Neuronal stem cell (in vitro differentiated cells): ENCODE measurements around the gene NOLC1.
"Not testable (repeated sequence)": the region's sequence is repeated elsewhere in the genome, so short reads cannot be mapped to it uniquely, and the experiment has no call there.

Source experiments
- DNase-seq: peaks from one replicate; pipeline ENCODE4 v3.0.0-alpha.2; 2013; ENCODE audit warnings: low spot score
- H2AFZ ChIP-seq: one replicate; pipeline ENCODE4 v1.6.1; 2013; ENCODE audit warnings: mild to moderate bottlenecking, low read length, inconsistent platforms
- H2AK5ac ChIP-seq: 2 replicates; pipeline ENCODE4 v1.6.1; 2013; ENCODE audit warnings: low read depth, mild to moderate bottlenecking, inconsistent platforms, low read length, moderate library complexity, mixed read lengths
- H2BK120ac ChIP-seq: 2 replicates; pipeline ENCODE4 v1.6.1; 2013; ENCODE audit warnings: low read depth, mild to moderate bottlenecking, inconsistent platforms, low read length, moderate library complexity, mixed read lengths
- H2BK12ac ChIP-seq: one replicate; pipeline ENCODE4 v1.6.1; 2013; ENCODE audit warnings: low read length, inconsistent platforms
- H2BK15ac ChIP-seq: 2 replicates; pipeline ENCODE4 v1.6.1; 2013; ENCODE audit warnings: mild to moderate bottlenecking, low read length, inconsistent platforms, mixed read lengths
- H2BK5ac ChIP-seq: one replicate; pipeline ENCODE4 v1.6.1; 2013; ENCODE audit warnings: inconsistent platforms, mild to moderate bottlenecking, low read length, moderate library complexity
- H3K14ac ChIP-seq: one replicate; pipeline ENCODE4 v1.6.1; 2013; ENCODE audit warnings: low read length, inconsistent platforms
- H3K18ac ChIP-seq: 2 replicates; pipeline ENCODE4 v1.6.1; 2013; ENCODE audit warnings: low read length, inconsistent platforms
- H3K23ac ChIP-seq: 2 replicates; pipeline ENCODE4 v1.6.1; 2013; ENCODE audit warnings: low read depth, mild to moderate bottlenecking, mixed read lengths, low read length, inconsistent platforms; ENCODE audit not compliant: poor library complexity
- H3K27ac ChIP-seq: replicated peaks from 3 replicates; pipeline ENCODE4 v1.5.1; 2013; ENCODE audit warnings: low read length, inconsistent platforms
- H3K27me3 ChIP-seq, 3 experiments: 2 replicates each; pipeline ENCODE4 v1.6.1; 2013; ENCODE audit warnings: low read length in 3 of 3, mild to moderate bottlenecking in 2 of 3, inconsistent platforms in 1 of 3, low read depth in 1 of 3, mixed read lengths in 1 of 3, moderate library complexity in 1 of 3; ENCODE audit not compliant: control insufficient read depth in 3 of 3, insufficient read depth in 3 of 3
- H3K36me3 ChIP-seq, 2 donors: replicated peaks in 1 of 2; 2 replicates each; pipeline ENCODE4 v1.6.1; 2013; ENCODE audit warnings: low read length in 2 of 2; ENCODE audit not compliant: control insufficient read depth in 2 of 2, insufficient read depth in 2 of 2
- H3K4ac ChIP-seq: 2 replicates; pipeline ENCODE4 v1.6.1; 2013; ENCODE audit warnings: inconsistent platforms, mild to moderate bottlenecking, low read length, moderate library complexity
- H3K4me1 ChIP-seq, 2 donors: 1 replicate in 1 of 2; 2 replicates in 1 of 2; pipeline ENCODE4 v1.6.1; 2013; ENCODE audit warnings: low read length in 2 of 2, low read depth in 1 of 2; ENCODE audit not compliant: control insufficient read depth in 2 of 2, insufficient read depth in 1 of 2
- H3K4me2 ChIP-seq: one replicate; pipeline ENCODE4 v1.6.1; 2013; ENCODE audit warnings: mild to moderate bottlenecking, low read length, inconsistent platforms; ENCODE audit not compliant: insufficient read depth, poor library complexity, severe bottlenecking
- H3K4me3 ChIP-seq, 2 donors: 2 replicates each; pipeline ENCODE4 v1.5.1; 2013; ENCODE audit warnings: low read length in 2 of 2, mild to moderate bottlenecking in 2 of 2, inconsistent platforms in 1 of 2, moderate library complexity in 1 of 2
- H3K79me1 ChIP-seq: one replicate; pipeline ENCODE4 v1.6.1; 2013; ENCODE audit warnings: low read depth, mild to moderate bottlenecking, inconsistent platforms, low read length, moderate library complexity
- H3K9ac ChIP-seq: one replicate; pipeline ENCODE4 v1.6.1; 2013; ENCODE audit warnings: mild to moderate bottlenecking, low read depth, low read length, inconsistent platforms; ENCODE audit not compliant: poor library complexity
- H3K9me3 ChIP-seq, 2 donors: replicated peaks in 1 of 2; 2 replicates each; pipeline versions ENCODE3 to v1.6.1; 2013; ENCODE audit warnings: low read length in 2 of 2, mild to moderate bottlenecking in 2 of 2, inconsistent platforms in 1 of 2, low read depth in 1 of 2, mixed read lengths in 1 of 2, moderate library complexity in 1 of 2; ENCODE audit not compliant: control insufficient read depth in 2 of 2, insufficient read depth in 1 of 2
- H4K8ac ChIP-seq: one replicate; pipeline ENCODE4 v1.6.1; 2013; ENCODE audit warnings: low read depth, mild to moderate bottlenecking, inconsistent platforms, low read length, moderate library complexity
- H4K91ac ChIP-seq: one replicate; pipeline ENCODE4 v1.6.1; 2013; ENCODE audit warnings: low read length, low read depth, mild to moderate bottlenecking, inconsistent platforms; ENCODE audit not compliant: poor library complexity
- WGBS, 2 donors: extraction: QIAGEN DNeasy Blood & Tissue Kit; methylation state at CpG; one replicate each; pipeline ENCODE4 v1.1.7; 2013; ENCODE audit warnings: missing lambda C conversion rate in 2 of 2, mixed read lengths in 1 of 2; ENCODE audit not compliant: insufficient read length in 2 of 2, insufficient replicate concordance in 1 of 2; ENCODE audit errors: extremely low coverage in 2 of 2; 5-methylcytosine and 5-hydroxymethylcytosine counted together

The NOLC1 gene

GRCh38 chr10:102188298-102188940, 36.2 kb downstream of the NOLC1 start:
- no peaks in the 10 kb centered on the region for H3K36me3 ChIP-seq
- H3K9ac ChIP-seq = no peak overlapping the region
- peak overlapping the region; percentile 69 for H3K23ac ChIP-seq
- H3K4me2 ChIP-seq = no peak overlapping the region
- no peaks in the 10 kb centered on the region for H3K79me1 ChIP-seq
- no peak overlapping the region for H2AFZ ChIP-seq
- no peak overlapping the region for H2AK5ac ChIP-seq
- H4K8ac ChIP-seq = no peak overlapping the region
- H3K27ac ChIP-seq = no peak overlapping the region
- no peak overlapping the region for H2BK120ac ChIP-seq
- H2BK15ac ChIP-seq = peak overlapping the region; percentile 52
- H3K18ac ChIP-seq = peak overlapping the region; percentile 58
- H3K14ac ChIP-seq = no peak overlapping the region
- no peak overlapping the region for H3K4ac ChIP-seq
- no peaks in the 10 kb centered on the region for H3K4me1 ChIP-seq
- no peak overlapping the region for H4K91ac ChIP-seq
- no peaks in the 10 kb centered on the region for H3K27me3 ChIP-seq
- DNase-seq = no peak
- peak overlapping the region; percentile 34 for H2BK12ac ChIP-seq
- peaks cover 12 to 24% of the 10 kb centered on the region in 2 donors for H3K9me3 ChIP-seq
- no peak overlapping the region for H3K4me3 ChIP-seq
- no CpG with 5 or more reads among the region's 3 CpGs for WGBS, 2 donors
- peak overlapping the region; percentile 77 for H2BK5ac ChIP-seq

GRCh38 chr10:102188941-102189898, 37.0 kb downstream of the NOLC1 start:
- peak overlapping the region; percentile 52 for H2BK15ac ChIP-seq
- not testable (repeated sequence) for H3K36me3 ChIP-seq, H3K4me3 ChIP-seq, H3K27ac ChIP-seq, H2AFZ ChIP-seq, H3K79me1 ChIP-seq, DNase-seq, H2BK12ac ChIP-seq, H3K14ac ChIP-seq, H3K4me1 ChIP-seq, H3K4ac ChIP-seq, H2BK120ac ChIP-seq, H3K4me2 ChIP-seq, H3K27me3 ChIP-seq, H4K91ac ChIP-seq, H2AK5ac ChIP-seq, H3K23ac ChIP-seq, H4K8ac ChIP-seq
- H3K9me3 ChIP-seq = peaks cover 12 to 24% of the 10 kb centered on the region in 2 donors
- WGBS, 2 donors = no CpG with 5 or more reads among the region's 7 CpGs
- H3K9ac ChIP-seq = peak overlapping the region; percentile 56
- H2BK5ac ChIP-seq = peak overlapping the region; percentile 77
- H3K18ac ChIP-seq = peak overlapping the region; percentile 24

GRCh38 chr10:102191956-102192355, 39.8 kb downstream of the NOLC1 start:
- no peak overlapping the region for H3K23ac ChIP-seq
- no peak overlapping the region for H3K18ac ChIP-seq
- no peak overlapping the region for H2AFZ ChIP-seq
- H3K79me1 ChIP-seq = no peaks in the 10 kb centered on the region
- no peaks in the 10 kb centered on the region for H3K4me1 ChIP-seq
- no peak overlapping the region for H2BK12ac ChIP-seq
- peaks cover 0 to 2% (median 0%) of the 10 kb centered on the region in 3 experiments for H3K27me3 ChIP-seq
- peaks cover 13 to 21% of the 10 kb centered on the region in 2 donors for H3K9me3 ChIP-seq
- H4K8ac ChIP-seq = no peak overlapping the region
- H3K14ac ChIP-seq = no peak overlapping the region
- no CpG with 5 or more reads among the region's 7 CpGs for WGBS, 2 donors
- H4K91ac ChIP-seq = no peak overlapping the region
- H3K36me3 ChIP-seq = no peaks in the 10 kb centered on the region
- H2BK5ac ChIP-seq = no peak overlapping the region
- H3K4me2 ChIP-seq = no peak overlapping the region
- no peak overlapping the region for H2BK120ac ChIP-seq
- no peak overlapping the region for H3K9ac ChIP-seq
- H2AK5ac ChIP-seq = no peak overlapping the region
- H3K27ac ChIP-seq = no peak overlapping the region
- no peak overlapping the region for H2BK15ac ChIP-seq
- no peak for DNase-seq
- H3K4me3 ChIP-seq = no peak overlapping the region
- H3K4ac ChIP-seq = no peak overlapping the region

GRCh38 chr10:102195296-102195870, 43.2 kb downstream of the NOLC1 start:
- Histone ChIP-seq H2BK12ac (no peak overlapping the region), H4K91ac (no peak overlapping the region), H2BK120ac (no peak overlapping the region), H3K4me1 (no peaks in the 10 kb centered on the region), H3K4ac (no peak overlapping the region), H3K9me3 (peaks cover 6 to 14% of the 10 kb centered on the region in 2 donors), H3K4me2 (no peak overlapping the region), H2AFZ (no peak overlapping the region), H3K79me1 (no peaks in the 10 kb centered on the region), H2AK5ac (no peak overlapping the region), H3K36me3 (no peaks in the 10 kb centered on the region), H3K27ac (no peak overlapping the region), H2BK15ac (no peak overlapping the region), H3K4me3 (no peak overlapping the region), H3K9ac (no peak overlapping the region), H3K23ac (no peak overlapping the region), H3K14ac (no peak overlapping the region), H3K18ac (no peak overlapping the region), H2BK5ac (no peak overlapping the region), H3K27me3 (peaks cover 0 to 7% (median 0%) of the 10 kb centered on the region in 3 experiments), H4K8ac (no peak overlapping the region)
- WGBS, 2 donors = no CpG with 5 or more reads among the region's 6 CpGs
- DNase-seq = no peak
